T-helper 22 cell (primary cell): ENCODE data around the gene STS.
A peak's percentile ranks its signal among the peaks of the same experiment; 100 is the strongest.
"Not testable (repeated sequence)": the region's sequence is repeated elsewhere in the genome, so short reads cannot be mapped to it uniquely, and the experiment has no call there.

ENCODE experiments used
- DNase-seq: peaks from one replicate; pipeline ENCODE4 v3.0.0-alpha.2; 2020; ENCODE audit warnings: low read depth

STS gene

GRCh38 chrX:7143076-7143475 is 4.4 kb upstream of the STS start:
- no peak for DNase-seq

GRCh38 chrX:7143941-7144525 is 3.5 kb upstream of the STS start:
- no peak for DNase-seq

DNA sequence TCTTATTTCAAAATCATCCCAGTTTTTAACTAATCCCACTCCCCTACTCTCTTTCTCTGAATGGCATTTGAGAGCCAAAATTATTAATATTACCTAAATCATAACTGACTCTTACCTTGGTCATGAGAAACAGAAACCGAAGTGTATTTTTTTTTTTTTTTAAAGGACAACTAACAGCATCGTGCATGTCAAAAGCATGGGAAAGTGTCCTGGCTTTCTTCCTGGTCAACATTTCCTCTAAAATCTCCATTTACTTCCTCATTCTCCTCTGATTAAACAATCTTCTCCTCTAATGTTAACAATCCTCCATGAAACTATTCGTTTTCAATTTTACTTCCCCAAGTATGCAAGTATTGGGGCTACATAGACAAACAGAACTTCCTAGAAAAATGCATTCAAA is 2.1 kb upstream of the STS start:
- DNase-seq, result no peak

DNA sequence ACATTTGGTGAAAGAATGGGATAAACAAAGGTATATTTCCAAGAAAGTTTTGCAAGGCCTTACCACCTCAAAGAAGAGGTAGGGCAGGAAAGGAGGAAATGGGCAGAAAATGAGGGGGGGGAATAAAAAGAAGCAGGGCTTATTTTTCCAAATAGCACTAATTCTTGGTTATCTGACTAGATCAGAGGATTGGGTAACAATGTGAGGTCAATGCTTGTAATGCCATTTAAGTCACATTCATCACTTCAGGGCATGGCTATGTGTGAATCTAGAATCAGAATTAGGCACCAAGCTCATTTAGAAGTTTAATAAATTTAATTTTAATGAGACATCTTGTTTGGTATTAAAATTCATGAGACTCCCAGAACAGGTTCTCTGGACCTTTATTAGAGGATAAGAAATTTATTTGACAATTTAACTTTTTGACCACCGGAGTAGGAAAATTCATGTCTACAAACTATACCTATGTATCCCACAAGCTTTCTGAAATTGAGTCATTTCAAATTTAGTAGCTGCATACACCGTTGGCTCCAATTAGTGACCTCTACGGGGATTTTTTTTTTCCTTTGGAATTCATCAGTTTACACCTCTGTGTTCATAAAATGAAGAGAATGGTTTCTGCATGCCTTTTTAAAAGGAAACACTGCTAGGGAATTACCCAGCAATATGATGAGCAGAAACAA is 1.4 kb upstream of the STS start:
- DNase-seq, result no peak

DNA sequence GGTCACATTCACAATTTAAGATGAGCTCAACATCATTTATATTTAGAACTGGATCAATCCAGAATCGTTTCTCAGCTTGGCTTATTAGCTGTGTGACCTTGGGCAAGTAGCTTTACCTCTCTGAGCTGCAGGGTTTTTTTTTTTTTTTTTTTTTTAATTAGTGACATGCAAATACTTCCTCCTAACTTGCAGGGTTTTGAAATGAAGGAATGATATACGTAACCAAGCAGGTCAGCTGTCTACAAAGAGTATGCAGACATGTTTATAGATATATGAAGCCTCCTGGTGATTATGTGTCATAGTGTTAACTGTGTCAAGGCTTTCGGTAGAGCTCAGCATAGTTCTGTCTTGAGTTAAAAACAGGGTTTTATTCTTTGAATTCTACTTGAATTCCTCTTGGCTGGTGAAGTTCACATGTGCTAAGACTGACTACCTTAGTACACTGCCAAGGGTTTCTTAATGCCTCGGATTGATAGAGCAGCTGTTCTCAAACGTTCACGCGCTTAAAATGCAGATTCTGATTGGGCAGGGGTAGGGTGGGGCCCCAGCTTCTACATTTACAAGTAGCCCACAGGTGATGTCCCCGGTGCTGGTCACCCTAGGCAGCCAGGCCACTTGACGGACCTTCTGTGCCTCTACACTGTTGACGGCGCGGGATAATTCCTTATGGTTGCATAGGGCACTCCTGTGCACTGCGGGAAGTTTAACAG is 654 bp upstream of the STS start:
- DNase-seq, result no peak

GRCh38 chrX:7147978-7148854 is 704 bp downstream of the STS start, which contains the start of gene PUDP:
PUDP (minus strand) TSS chrX:7148153; CDS start chrX:7148113, 40 bp downstream.
- peak; percentile 83 for DNase-seq

GRCh38 chrX:7149411-7149810 is 1.9 kb downstream of the STS start:
- no peak for DNase-seq

- no peak for DNase-seq
Measured at GRCh38 chrX:7153231-7153630, 5.7 kb downstream of the STS start.

- DNase-seq, result no peak
Measured at GRCh38 chrX:7154041-7154597, 6.6 kb downstream of the STS start.

GRCh38 chrX:7155163-7155562 is 7.7 kb downstream of the STS start:
- DNase-seq, result no peak

GRCh38 chrX:7156879-7157278 is 9.4 kb downstream of the STS start:
- DNase-seq, result no peak

- no peak for DNase-seq
Measured at GRCh38 chrX:7158468-7158990, 11.0 kb downstream of the STS start.

GRCh38 chrX:7159149-7159861 is 11.8 kb downstream of the STS start:
- DNase-seq, result no peak

DNA sequence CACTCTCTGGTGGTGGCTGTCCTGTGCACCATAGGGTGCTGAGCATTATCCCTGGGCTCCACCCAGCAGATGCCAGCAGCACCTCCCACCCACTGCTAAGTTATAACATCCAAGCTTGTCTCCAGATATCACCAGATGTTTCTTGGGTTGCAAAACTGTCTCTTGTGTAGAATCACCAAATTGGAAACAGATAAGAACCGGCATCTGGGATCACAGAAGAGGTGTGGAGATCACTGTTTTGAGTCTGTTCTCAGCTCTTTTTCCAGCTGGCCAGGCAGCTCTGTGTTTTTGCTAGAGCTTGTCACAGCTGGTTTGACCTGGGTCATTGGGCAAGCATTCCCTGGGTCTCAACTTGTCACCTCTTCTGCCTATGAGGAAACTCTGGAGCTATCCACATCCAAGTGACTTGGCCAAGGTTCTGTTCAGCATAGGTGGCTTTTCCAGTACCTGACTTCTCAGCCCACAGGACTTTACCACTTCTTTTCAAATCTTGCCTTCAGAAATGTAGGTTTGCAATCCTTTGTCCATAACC is 15.7 kb downstream of the STS start:
- no peak for DNase-seq

GRCh38 chrX:7164174-7164573 is 16.7 kb downstream of the STS start:
- DNase-seq, result no peak

DNA sequence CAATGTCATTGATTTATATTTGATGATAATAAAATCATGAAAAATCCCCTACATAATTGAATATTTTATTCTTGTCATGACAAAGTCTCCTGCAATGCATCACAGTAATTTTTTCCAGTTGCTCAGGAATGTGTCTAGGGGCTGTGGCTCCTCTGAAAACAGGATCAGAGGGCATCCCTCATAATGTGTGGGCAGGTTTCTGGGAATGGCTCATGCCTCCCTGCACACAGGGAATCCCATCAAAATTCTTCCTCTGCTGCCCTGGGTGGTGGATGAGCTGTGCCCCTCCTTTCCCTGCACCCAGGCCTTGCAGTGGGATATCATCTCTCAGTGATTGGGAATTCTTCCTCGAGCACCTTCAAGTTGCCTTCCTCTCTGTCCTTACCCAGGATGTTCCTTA is 20.9 kb downstream of the STS start:
- no peak for DNase-seq

DNA sequence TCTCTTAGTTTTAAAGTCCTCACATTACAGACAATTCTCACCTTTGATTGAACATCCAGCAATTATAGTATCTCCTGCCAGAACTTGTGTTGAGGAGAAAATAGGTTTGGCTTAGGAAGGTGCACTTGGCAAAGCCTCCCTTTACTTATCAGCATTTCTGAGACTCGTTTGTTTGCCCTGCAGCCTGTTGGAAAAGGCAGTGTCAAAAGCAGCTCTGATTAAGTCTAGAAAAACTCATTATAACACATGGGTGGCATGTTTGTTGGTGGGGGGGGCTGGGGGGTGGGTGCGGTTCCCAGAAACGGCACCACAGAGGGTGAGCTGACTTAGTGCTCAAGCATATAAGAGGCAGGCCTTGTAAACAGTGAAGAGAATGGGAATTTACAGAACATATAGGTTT is 22.1 kb downstream of the STS start:
- no peak for DNase-seq

DNA sequence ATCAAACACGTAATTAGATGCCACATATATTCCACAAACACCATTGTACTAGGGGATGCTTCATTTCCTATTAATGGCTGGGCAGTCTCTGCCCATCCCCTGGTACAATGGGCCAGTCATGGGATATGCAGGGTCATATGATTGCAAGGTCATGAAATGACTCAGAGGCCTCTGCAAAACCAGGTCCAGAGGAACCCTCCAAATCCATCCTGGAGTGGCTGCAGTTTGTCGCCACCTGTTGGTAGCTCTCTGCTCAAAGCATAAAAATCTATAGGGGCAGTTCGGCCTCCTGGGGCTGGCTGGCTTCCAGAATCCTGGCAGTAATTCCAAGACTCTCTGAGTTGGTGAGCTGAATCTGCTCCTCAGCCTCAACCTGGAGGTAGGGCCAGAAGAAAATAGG is 23.4 kb downstream of the STS start:
- DNase-seq, result no peak

DNA sequence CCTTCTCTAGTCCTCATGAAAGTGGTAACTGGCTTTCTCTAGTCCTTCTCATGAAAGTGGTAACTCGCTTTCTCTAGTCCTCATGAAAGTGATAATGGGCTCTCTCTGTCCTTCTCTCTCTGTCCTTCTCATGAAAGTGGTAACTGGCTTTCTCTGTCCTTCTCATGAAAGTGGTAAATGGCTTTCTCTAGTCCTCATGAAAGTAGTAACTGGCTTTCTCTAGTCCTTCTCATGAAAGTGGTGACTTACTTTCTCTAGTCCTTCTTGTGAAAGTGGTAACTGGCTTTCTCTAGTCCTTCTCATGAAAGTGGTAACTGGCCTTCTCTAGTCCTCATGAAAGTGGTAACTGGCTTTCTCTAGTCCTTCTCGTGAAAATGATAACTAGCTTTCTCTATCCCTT is 31.3 kb downstream of the STS start:
- DNase-seq, result not testable (repeated sequence)

GRCh38 chrX:7179446-7179845 is 31.9 kb downstream of the STS start:
- DNase-seq, result no peak

- DNase-seq, result no peak
Measured at GRCh38 chrX:7184816-7185215, 37.3 kb downstream of the STS start.
